Mesothelial cell of epicardium (in vitro differentiated cells): ENCODE results near the gene CSMD2. TPM values are rescaled to one million over a fixed set of nuclear protein-coding genes. Genes with fewer than 3 reads are reported as not detected.

Source experiments
- DNase-seq, 2 experiments: peaks; one replicate each; pipeline ENCODE4 v3.0.0; 2021; ENCODE audit warnings: low spot score in 2 of 2; ENCODE audit not compliant: unreplicated experiment in 2 of 2
- H3K27ac Mint-ChIP-seq: 2 replicates; pipeline ENCODE4 v1.8.0; 2021; ENCODE audit warnings: mixed read lengths
- H3K27me3 Mint-ChIP-seq: 2 replicates; pipeline ENCODE4 v1.8.0; 2021; ENCODE audit warnings: low read depth, mixed read lengths
- H3K36me3 Mint-ChIP-seq: 2 replicates; pipeline ENCODE4 v1.8.0; 2021; ENCODE audit warnings: mixed read lengths
- H3K4me1 Mint-ChIP-seq: 2 replicates; pipeline ENCODE4 v1.8.0; 2021; ENCODE audit warnings: mixed read lengths
- H3K4me3 Mint-ChIP-seq: 2 replicates; pipeline ENCODE4 v1.8.0; 2021; ENCODE audit warnings: mild to moderate bottlenecking, moderate library complexity, mixed read lengths
- H3K9me3 Mint-ChIP-seq: 2 replicates; pipeline ENCODE4 v1.8.0; 2021; ENCODE audit warnings: mixed read lengths
- CTCF ChIP-seq: fragments of 200-600 bp; sonication (generic); IDR thresholded peaks from one replicate; pipeline ENCODE4 v1.5.0; 2021; ENCODE audit warnings: antibody characterized with exemption; ENCODE audit not compliant: unreplicated experiment
- total RNA-seq: library from RNA; stranded (reverse); gene quantifications from 3 replicates; pipeline ENCODE4 v1.2.1, GENCODE V29; 2021

CSMD2 gene
- total RNA-seq, 1 donor from 2014 or later = 1.9 TPM

- no peak for TF ChIP-seq CTCF
- H3K27me3 Mint-ChIP-seq = peaks cover 42% of the 10 kb centered on the region
- no peak overlapping the region for H3K27ac Mint-ChIP-seq
- H3K9me3 Mint-ChIP-seq = peaks cover 10% of the 10 kb centered on the region
- no peak for DNase-seq
- H3K36me3 Mint-ChIP-seq = no peaks in the 10 kb centered on the region
- H3K4me3 Mint-ChIP-seq = no peak overlapping the region
- no peaks in the 10 kb centered on the region for H3K4me1 Mint-ChIP-seq
These were observed 261.8 kb downstream of the CSMD2 start for GRCh38 chr1:33903210-33903589.

- no peaks in the 10 kb centered on the region for H3K36me3 Mint-ChIP-seq
- no peak for DNase-seq
- TF ChIP-seq CTCF = no peak
- no peak overlapping the region for H3K4me3 Mint-ChIP-seq
- H3K27me3 Mint-ChIP-seq = peaks cover 42% of the 10 kb centered on the region
- H3K9me3 Mint-ChIP-seq = peaks cover 10% of the 10 kb centered on the region
- H3K27ac Mint-ChIP-seq = no peak overlapping the region
- H3K4me1 Mint-ChIP-seq = no peaks in the 10 kb centered on the region
These were observed 262.4 kb downstream of the CSMD2 start for GRCh38 chr1:33902486-33903209.

GRCh38 chr1:33899746-33900145 lies 265.3 kb downstream of the CSMD2 start:
- no peaks in the 10 kb centered on the region for H3K36me3 Mint-ChIP-seq
- no peak for DNase-seq
- TF ChIP-seq CTCF = no peak
- no peak overlapping the region for H3K4me3 Mint-ChIP-seq
- no peaks in the 10 kb centered on the region for H3K9me3 Mint-ChIP-seq
- H3K4me1 Mint-ChIP-seq = no peaks in the 10 kb centered on the region
- no peak overlapping the region for H3K27ac Mint-ChIP-seq
- H3K27me3 Mint-ChIP-seq = peaks cover 45% of the 10 kb centered on the region

GRCh38 chr1:33898881-33899280 lies 266.1 kb downstream of the CSMD2 start:
- TF ChIP-seq CTCF = no peak
- peaks cover 45% of the 10 kb centered on the region for H3K27me3 Mint-ChIP-seq
- no peaks in the 10 kb centered on the region for H3K9me3 Mint-ChIP-seq
- no peak overlapping the region for H3K4me3 Mint-ChIP-seq
- H3K27ac Mint-ChIP-seq = no peak overlapping the region
- no peaks in the 10 kb centered on the region for H3K36me3 Mint-ChIP-seq
- no peak for DNase-seq
- no peaks in the 10 kb centered on the region for H3K4me1 Mint-ChIP-seq

- no peaks in the 10 kb centered on the region for H3K4me1 Mint-ChIP-seq
- H3K4me3 Mint-ChIP-seq = no peak overlapping the region
- DNase-seq = no peak
- peaks cover 40% of the 10 kb centered on the region for H3K27me3 Mint-ChIP-seq
- H3K27ac Mint-ChIP-seq = no peak overlapping the region
- no peak for TF ChIP-seq CTCF
- no peaks in the 10 kb centered on the region for H3K9me3 Mint-ChIP-seq
- no peaks in the 10 kb centered on the region for H3K36me3 Mint-ChIP-seq
These were observed 266.6 kb downstream of the CSMD2 start for GRCh38 chr1:33898406-33898805.
